Keratinocyte (primary cell): ENCODE measurements around the gene ART4. TPM values are rescaled to one million over a fixed set of nuclear protein-coding genes. Genes with fewer than 3 reads are reported as not detected.
A peak's percentile ranks its signal among the peaks of the same experiment; 100 is the strongest.

Experiments
- DNase-seq: peaks from one replicate; pipeline ENCODE4 v3.0.0-alpha.2; 2011; ENCODE audit warnings: low read depth, missing footprints, low spot score
- FAIRE-seq: peaks from 2 replicates; lab custom pipeline; 2011; peaks lifted over from hg19 to GRCh38; lab: Jason Lieb, UNC
- H2AFZ ChIP-seq: 2 replicates; pipeline ENCODE4 v1.6.0; 2012; ENCODE audit warnings: low read length, control low read depth, inconsistent platforms; ENCODE audit not compliant: control insufficient read depth
- H3K27ac ChIP-seq: 2 replicates; pipeline ENCODE4 v1.5.1; 2011; ENCODE audit warnings: low read length; ENCODE audit not compliant: control insufficient read depth, insufficient read depth
- H3K27me3 ChIP-seq: 3 replicates; pipeline ENCODE4 v1.6.0; 2011; ENCODE audit warnings: low read length; ENCODE audit not compliant: control insufficient read depth, insufficient read depth; ENCODE audit errors: extremely low read depth
- H3K36me3 ChIP-seq, 2 experiments: 2 replicates in 1 of 2; 3 replicates in 1 of 2; pipeline ENCODE4 v1.5.1; 2011; ENCODE audit warnings: low read length in 2 of 2, mild to moderate bottlenecking in 1 of 2; ENCODE audit not compliant: control insufficient read depth in 2 of 2, insufficient read depth in 2 of 2; ENCODE audit errors: extremely low read depth in 1 of 2
- H3K4me1 ChIP-seq: 3 replicates; pipeline ENCODE4 v1.5.1; 2011; ENCODE audit warnings: low read length; ENCODE audit not compliant: control insufficient read depth, insufficient read depth; ENCODE audit errors: extremely low read depth
- H3K4me2 ChIP-seq: 3 replicates; pipeline ENCODE4 v1.6.0; 2011; ENCODE audit warnings: low read depth, low read length; ENCODE audit not compliant: control insufficient read depth, insufficient read depth; ENCODE audit errors: extremely low read depth
- H3K4me3 ChIP-seq, 3 experiments: fragments of 200-600 bp in 1 of 3; sonication (generic) in 1 of 3; 2 replicates in 2 of 3; 3 replicates in 1 of 3; pipeline ENCODE4 v1.5.1; 2011 to 2016; ENCODE audit warnings: low read length in 3 of 3, mild to moderate bottlenecking in 3 of 3, control low read depth in 2 of 3, inconsistent platforms in 1 of 3, low read depth in 1 of 3, mixed read lengths in 1 of 3, mixed run types in 1 of 3, moderate library complexity in 1 of 3; ENCODE audit not compliant: control insufficient read depth in 2 of 3, insufficient read depth in 2 of 3; ENCODE audit errors: extremely low read depth in 1 of 3
- H3K79me2 ChIP-seq: 2 replicates; pipeline ENCODE4 v1.6.0; 2012; ENCODE audit warnings: low read length; ENCODE audit not compliant: control insufficient read depth, insufficient read depth
- H3K9ac ChIP-seq: 3 replicates; pipeline ENCODE4 v1.6.0; 2011; ENCODE audit warnings: low read length; ENCODE audit not compliant: control insufficient read depth, insufficient read depth; ENCODE audit errors: extremely low read depth
- H3K9me1 ChIP-seq: 3 replicates; pipeline ENCODE4 v1.6.0; 2011; ENCODE audit warnings: low read length; ENCODE audit not compliant: control insufficient read depth, insufficient read depth; ENCODE audit errors: extremely low read depth
- H3K9me3 ChIP-seq: 2 replicates; pipeline ENCODE4 v1.5.1; 2012; ENCODE audit warnings: low read depth, low read length; ENCODE audit not compliant: control insufficient read depth
- H4K20me1 ChIP-seq: 3 replicates; pipeline ENCODE4 v1.6.0; 2011; ENCODE audit warnings: low read length; ENCODE audit not compliant: control insufficient read depth, insufficient read depth; ENCODE audit errors: extremely low read depth
- CTCF ChIP-seq, 3 experiments: IDR thresholded peaks in 1 of 3; conservative IDR thresholded peaks in 1 of 3; optimal IDR thresholded peaks in 1 of 3; 2 replicates in 2 of 3; 3 replicates in 1 of 3; pipeline versions ENCODE3 to v1.5.1; 2011; ENCODE audit warnings: low read length in 3 of 3, mild to moderate bottlenecking in 3 of 3, moderate library complexity in 2 of 3, control low read depth in 1 of 3, inconsistent platforms in 1 of 3; ENCODE audit not compliant: insufficient read depth in 2 of 3; ENCODE audit errors: extremely low read depth in 1 of 3
- EZH2 ChIP-seq: IDR thresholded peaks from one replicate; pipeline ENCODE4 v1.6.1; 2012; ENCODE audit warnings: inconsistent platforms, mild to moderate bottlenecking, low read length, moderate library complexity
- dilution Hi-C: fragments of 300-500 bp; cut with MboI; formaldehyde crosslinking; loops from one replicate; pipeline ENCODE4 v1.7.0; 2020; ENCODE audit warnings: low sequenced_read_pairs; ENCODE audit not compliant: extremely low pct_ligation_motif_present
- polyA plus RNA-seq, 5 experiments: library from polyadenylated mRNA; depleted of rRNA in 3 of 5; stranded (reverse) in 3 of 5; stranded (forward) in 1 of 5; unstranded in 1 of 5; fragments of >200 nt; gene quantifications; 1 replicate in 1 of 5; 2 replicates in 3 of 5; 3 replicates in 1 of 5; pipeline versions ENCODE4 v1.2.1 to v1.2.3, GENCODE V29; 2011 to 2012; ENCODE audit warnings: missing spikeins in 2 of 5, low read depth in 1 of 5, low replicate concordance in 1 of 5

Gene ART4
- polyA plus RNA-seq, 1 donor (not counting 4 experiments of a cell fraction or from before 2014, with no cell fraction given): not detected

- FAIRE-seq: no peak
- no peak for DNase-seq
- Histone ChIP-seq H3K36me3 (no peaks in the 10 kb centered on the region), H2AFZ (no peak overlapping the region), H3K9me3 (no peaks in the 10 kb centered on the region), H3K9ac (no peak overlapping the region), H3K27me3 (no peaks in the 10 kb centered on the region), H3K27ac (no peak overlapping the region), H3K4me1 (peaks cover 16% of the 10 kb centered on the region), H3K4me3 (no peak overlapping the region), H3K79me2 (peaks cover 5% of the 10 kb centered on the region), H3K9me1 (no peaks in the 10 kb centered on the region), H4K20me1 (no peaks in the 10 kb centered on the region), H3K4me2 (no peak overlapping the region)
- dilution Hi-C loops: no loop called here
- TF ChIP-seq CTCF (optimal IDR thresholded peaks at IDR 0.05 in 1 of 3, IDR thresholded peaks at IDR 0.05 in 1 of 3, conservative IDR thresholded peaks at IDR 0.05 in 1 of 3; ENCODE audit: extremely low read depth in 1 of 3, insufficient read depth in 2 of 3, low read length in 3 of 3): no peak
- no peak for TF ChIP-seq EZH2
These were observed 63.5 kb downstream of the ART4 start for GRCh38 chr12:14779834-14780233.

- Histone ChIP-seq H3K4me3 (no peak overlapping the region), H3K9me1 (no peaks in the 10 kb centered on the region), H2AFZ (no peak overlapping the region), H3K9me3 (no peaks in the 10 kb centered on the region), H3K4me2 (peak overlapping the region; percentile 2), H3K4me1 (peaks cover 16% of the 10 kb centered on the region), H3K27ac (no peak overlapping the region), H4K20me1 (no peaks in the 10 kb centered on the region), H3K9ac (no peak overlapping the region), H3K36me3 (no peaks in the 10 kb centered on the region), H3K27me3 (no peaks in the 10 kb centered on the region), H3K79me2 (peaks cover 9% of the 10 kb centered on the region)
- TF ChIP-seq EZH2 (no peak), CTCF (optimal IDR thresholded peaks at IDR 0.05 in 1 of 3, IDR thresholded peaks at IDR 0.05 in 1 of 3, conservative IDR thresholded peaks at IDR 0.05 in 1 of 3; ENCODE audit: extremely low read depth in 1 of 3, insufficient read depth in 2 of 3, low read length in 3 of 3) (no peak)
- dilution Hi-C loops: no loop called here
- FAIRE-seq: no peak
- no peak for DNase-seq
These were observed 66.1 kb downstream of the ART4 start for GRCh38 chr12:14777271-14777670.
